Stomach (tissue), 9 donors: Measurements from ENCODE around the gene NCEH1. TPM values are rescaled to one million over a fixed set of nuclear protein-coding genes. Genes with fewer than 3 reads are reported as not detected.
A peak's percentile ranks its signal among the peaks of the same experiment; 100 is the strongest.

Experiments
- DNase-seq, 2 donors: peaks; one replicate each; pipeline versions ENCODE4 v3.0.0 to v3.0.0-alpha.2; 2013 to 2019
- H3K27ac ChIP-seq, 5 donors: fragments of 200-600 bp in 4 of 5; sonication (generic) in 4 of 5; one replicate each; pipeline ENCODE4 v1.5.1; 2013 to 2019; ENCODE audit warnings: mild to moderate bottlenecking in 1 of 5, moderate library complexity in 1 of 5
- H3K27me3 ChIP-seq, 3 donors: fragments of 200-600 bp; sonication (generic); one replicate each; pipeline ENCODE4 v1.5.1; 2017 to 2019; ENCODE audit warnings: mixed run types in 1 of 3
- H3K36me3 ChIP-seq, 4 donors: fragments of 200-600 bp; sonication (generic); 1 replicate in 3 of 4; 2 replicates in 1 of 4; pipeline ENCODE4 v1.5.1; 2016 to 2019
- H3K4me1 ChIP-seq, 4 donors: fragments of 200-600 bp; sonication (generic); one replicate each; pipeline ENCODE4 v1.5.1; 2016 to 2019
- H3K4me3 ChIP-seq, 4 donors: fragments of 200-600 bp; sonication (generic) in 3 of 4; one replicate each; pipeline ENCODE4 v1.5.1; 2016 to 2019; ENCODE audit warnings: mild to moderate bottlenecking in 1 of 4
- H3K9me3 ChIP-seq, 4 donors: fragments of 200-600 bp; sonication (generic); one replicate each; pipeline ENCODE4 v1.5.1; 2016 to 2019
- CTCF ChIP-seq, 7 experiments: fragments of 450-650 bp in 4 of 7; fragments of 200-600 bp in 3 of 7; sonication (generic) in 3 of 7; IDR thresholded peaks; one replicate each; pipeline ENCODE4 v1.5.1; 2016 to 2019; ENCODE audit warnings: antibody characterized with exemption in 7 of 7, control low read depth in 2 of 7, mild to moderate bottlenecking in 1 of 7
- EP300 ChIP-seq: sonication (generic); formaldehyde crosslinking; IDR thresholded peaks from one replicate; pipeline ENCODE4 v1.6.1; 2017; ENCODE audit warnings: antibody characterized with exemption
- POLR2A ChIP-seq, 4 donors: fragments of 450-650 bp; IDR thresholded peaks; one replicate each; pipeline ENCODE4 v1.6.1; 2016; ENCODE audit warnings: antibody characterized with exemption in 4 of 4, control low read depth in 2 of 4, mild to moderate bottlenecking in 1 of 4, moderate library complexity in 1 of 4
- POLR2AphosphoS5 ChIP-seq, 3 donors: sonication (generic); formaldehyde crosslinking; IDR thresholded peaks; one replicate each; pipeline ENCODE4 v1.6.1; 2016; ENCODE audit warnings: antibody characterized with exemption in 3 of 3
- WGBS, 5 donors: extraction: QIAGEN DNeasy Blood & Tissue Kit in 3 of 5; methylation state at CpG; one replicate each; pipeline versions ENCODE4 v1.1.5 to v1.1.7; 2013 to 2018; 5-methylcytosine and 5-hydroxymethylcytosine counted together
- intact Hi-C: fragments of 100-400 bp; cut with DNase I; formaldehyde crosslinking; loops from one replicate; pipeline ENCODE4 v1.15.1; 2023; ENCODE audit warnings: low total_unique reads
- polyA plus RNA-seq, 3 donors: library from polyadenylated mRNA; stranded (reverse); fragments of 200-250 nt; gene quantifications; one replicate each; pipeline ENCODE4 v1.2.3, GENCODE V29; 2013
- total RNA-seq, 5 donors: library from RNA; depleted of rRNA; stranded (reverse); fragments of >200 nt; gene quantifications; one replicate each; pipeline versions ENCODE4 v1.1.0 to v1.2.3, GENCODE V29; 2014 to 2016
- donor health status: healthy with polysubstance abuse.
- donor health status: Bipolar disorder and iron deficiency.
- donor health status: healthy.

NCEH1 gene
- total and polyA plus RNA-seq, 8 donors = 1.2 to 19.9 (median 7.0) TPM

GRCh38 chr3:172711454-172711795 lies 558 bp upstream of the NCEH1 start:
- 10 to 24% (median 18%) methylated on average over 2 of the region's 2 CpGs for whole genome bisulfite sequencing, 5 donors
- peak in 1 of 2 donors; percentile 60 for DNase-seq
- Histone ChIP-seq H3K27ac (peak overlapping the region; percentile 67 to 96 (median 93)), H3K36me3 (no peaks in the 10 kb centered on the region), H3K4me3 (peak overlapping the region; percentile 69 to 81 (median 78)), H3K4me1 (peaks cover 14 to 47% (median 28%) of the 10 kb centered on the region in 4 donors), H3K9me3 (no peaks in the 10 kb centered on the region), H3K27me3 (no peaks in the 10 kb centered on the region)
- intact Hi-C loops = no loop called here
- TF ChIP-seq CTCF (IDR thresholded peaks at IDR 0.05) (no peak), EP300 (no peak), POLR2A (IDR thresholded peaks at IDR 0.05) (no peak), POLR2AphosphoS5 (IDR thresholded peaks at IDR 0.05) (no peak)

- H3K27ac ChIP-seq = peak overlapping the region; percentile 85 to 96 (median 93)
- TF ChIP-seq POLR2AphosphoS5 (IDR thresholded peaks at IDR 0.05) (no peak), POLR2A (IDR thresholded peaks at IDR 0.05) (no peak), EP300 (no peak), CTCF (IDR thresholded peaks at IDR 0.05) (no peak)
- H3K9me3 ChIP-seq = no peaks in the 10 kb centered on the region
- WGBS, 5 donors = 1 to 3% (median 3%) methylated on average over 17 of the region's 17 CpGs
- peak; percentile 41 to 62 for DNase-seq
- intact Hi-C loops = no loop called here
- no peaks in the 10 kb centered on the region for H3K36me3 ChIP-seq
- H3K27me3 ChIP-seq = no peaks in the 10 kb centered on the region
- peak overlapping the region; percentile 69 to 81 (median 78) for H3K4me3 ChIP-seq
- peaks cover 14 to 57% (median 29%) of the 10 kb centered on the region in 4 donors for H3K4me1 ChIP-seq
Observed at GRCh38 chr3:172709774-172710663, 848 bp downstream of the NCEH1 start.

GRCh38 chr3:172708921-172709773 lies 1.7 kb downstream of the NCEH1 start:
- WGBS, 5 donors = 66 to 87% (median 81%) methylated on average over 2 of the region's 2 CpGs
- intact Hi-C loops = no loop called here
- H3K4me3 ChIP-seq = peak overlapping the region in 3 of 4 donors; percentile 69 to 81 (median 79)
- peaks cover 14 to 65% (median 33%) of the 10 kb centered on the region in 4 donors for H3K4me1 ChIP-seq
- peak overlapping the region in 4 of 5 donors; percentile 16 to 96 (median 94) for H3K27ac ChIP-seq
- peak in 1 of 2 donors; percentile 17 for DNase-seq
- H3K9me3 ChIP-seq = no peaks in the 10 kb centered on the region
- no peaks in the 10 kb centered on the region for H3K36me3 ChIP-seq
- no peaks in the 10 kb centered on the region for H3K27me3 ChIP-seq
- TF ChIP-seq POLR2AphosphoS5 (IDR thresholded peaks at IDR 0.05) = no peak
- TF ChIP-seq EP300 = no peak
- TF ChIP-seq CTCF (IDR thresholded peaks at IDR 0.05) = no peak
- TF ChIP-seq POLR2A (IDR thresholded peaks at IDR 0.05) = no peak

GRCh38 chr3:172707967-172708366 lies 2.9 kb downstream of the NCEH1 start:
- TF ChIP-seq POLR2A (IDR thresholded peaks at IDR 0.05) (no peak), EP300 (no peak), POLR2AphosphoS5 (IDR thresholded peaks at IDR 0.05) (no peak), CTCF (IDR thresholded peaks at IDR 0.05) (no peak)
- Histone ChIP-seq H3K9me3 (no peaks in the 10 kb centered on the region), H3K27ac (peak overlapping the region in 1 of 5 donors; percentile 94), H3K4me3 (peak overlapping the region in 1 of 4 donors; percentile 8), H3K36me3 (no peaks in the 10 kb centered on the region), H3K27me3 (no peaks in the 10 kb centered on the region), H3K4me1 (peaks cover 14 to 71% (median 35%) of the 10 kb centered on the region in 4 donors)
- WGBS, 5 donors = 28 to 60% (median 41%) methylated on average over 1 of the region's 1 CpG
- intact Hi-C loops = no loop called here
- no peak for DNase-seq
